ENCODE data around the gene MTCL1.

DNA sequence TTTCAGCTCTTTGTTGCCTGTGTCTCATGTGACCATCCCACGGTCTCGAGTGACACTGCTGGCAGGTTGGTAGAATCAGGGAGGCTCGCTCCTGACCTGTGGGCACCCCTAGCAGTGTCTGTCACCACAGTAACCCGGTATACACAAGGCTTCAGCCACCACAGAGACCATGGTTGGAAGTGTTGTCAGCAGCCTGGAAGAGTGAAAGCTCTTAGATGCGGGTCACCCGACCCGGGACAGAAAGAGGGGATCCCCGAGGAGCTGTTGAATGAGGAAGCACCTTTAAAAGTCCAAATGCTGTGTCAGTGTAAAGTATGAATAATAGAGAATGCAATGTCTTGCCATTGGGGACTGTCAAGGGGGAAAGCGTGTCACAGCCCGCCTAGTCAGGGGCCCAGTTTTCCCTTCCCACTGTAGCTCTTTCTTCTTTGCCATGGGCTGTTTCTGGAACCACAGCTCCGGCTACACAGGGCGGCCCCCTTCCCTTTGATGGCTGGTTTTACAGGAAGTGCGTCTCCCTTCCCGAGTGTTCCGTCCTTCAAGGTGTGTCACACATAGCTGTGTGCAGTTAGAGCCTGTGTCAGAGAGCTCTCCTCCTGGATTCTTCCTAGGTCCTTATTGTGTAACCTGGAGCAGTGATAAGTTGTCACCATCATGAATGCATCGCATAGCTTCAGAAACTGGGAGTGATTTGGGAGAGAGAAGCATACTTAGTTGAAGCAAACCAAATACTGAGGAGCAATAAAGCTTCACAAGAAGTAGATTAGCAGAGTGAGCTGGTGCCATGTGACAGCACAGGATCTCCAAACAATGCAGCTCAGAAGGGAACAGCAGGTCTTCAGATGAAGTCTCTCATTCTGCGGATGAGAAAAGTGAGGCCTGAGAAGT, 81.4 kb downstream of the MTCL1 start:
- TF ChIP-seq CTCF (IDR thresholded peaks at IDR 0.05; ENCODE audit: insufficient read depth, low read depth, low read length) (no peak), EZH2 (IDR thresholded peaks at IDR 0.05; ENCODE audit: insufficient read depth, low read length) (no peak)
